Activated CD8-positive, alpha-beta T cell treated with anti-CD3 and anti-CD28 coated beads, Interleukin-2, amount 10 ng/mL, durations not matched to agents 7 days and 5 days (primary cell): ENCODE measurements around the gene IQCF2. TPM values are rescaled to one million over a fixed set of nuclear protein-coding genes. Genes with fewer than 3 reads are reported as not detected.

Experiments used
- ATAC-seq: fragments of 150-1000 bp; cut with Tn5 transposase; one replicate; pipeline ENCODE4 v1.10.0; 2021; ENCODE audit warnings: moderate library complexity
- CTCF ChIA-PET: fragments of 350-600 bp; sonication (Branson Sonifier 250); formaldehyde crosslinking; loops from one replicate; lab custom pipeline; 2021; ENCODE audit warnings: antibody characterized with exemption; lab: Charles Lee
- POLR2A ChIA-PET: fragments of 350-600 bp; sonication (Branson Sonifier 250); formaldehyde crosslinking; loops from one replicate; lab custom pipeline; 2021; ENCODE audit warnings: antibody characterized with exemption; lab: Charles Lee
- DNase-seq: peaks from one replicate; pipeline ENCODE4 v3.0.0-alpha.2; 2020
- H3K27ac Mint-ChIP-seq: one replicate; pipeline ENCODE4 v1.8.0; 2021; ENCODE audit warnings: mild to moderate bottlenecking, mixed read lengths
- H3K27me3 Mint-ChIP-seq: one replicate; pipeline ENCODE4 v1.8.0; 2021; ENCODE audit warnings: low read depth, mixed read lengths
- H3K36me3 Mint-ChIP-seq: one replicate; pipeline ENCODE4 v1.8.0; 2021; ENCODE audit warnings: low read depth, mixed read lengths
- H3K4me1 Mint-ChIP-seq: one replicate; pipeline ENCODE4 v1.8.0; 2021; ENCODE audit warnings: low read depth, mixed read lengths
- H3K4me3 Mint-ChIP-seq: one replicate; pipeline ENCODE4 v1.8.0; 2021; ENCODE audit warnings: mild to moderate bottlenecking, mixed read lengths
- H3K9me3 Mint-ChIP-seq: one replicate; pipeline ENCODE4 v1.8.0; 2022; ENCODE audit warnings: mixed read lengths; ENCODE audit not compliant: insufficient read depth
- total RNA-seq, 2 experiments: library from RNA; stranded (reverse); gene quantifications; one replicate each; pipeline ENCODE4 v1.2.3, GENCODE V29; 2021

The IQCF2 gene
- total RNA-seq, 2 experiments from 2014 or later = not detected

GRCh38 chr3:51908026-51908425 lies 46.6 kb downstream of the IQCF2 start:
- DNase-seq (no peak), ATAC-seq (no peak)
- H3K36me3 Mint-ChIP-seq = peaks cover 1% of the 10 kb centered on the region
- ChIA-PET POLR2A (interaction anchor here (0.7 kb wide), 1 partner anchor 52 kb away, joined by 3 read pairs; no protein-coding TSS in a partner anchor), CTCF (no interaction called here)
- H3K9me3 Mint-ChIP-seq = peaks cover 6% of the 10 kb centered on the region
- H3K4me3 Mint-ChIP-seq = no peak overlapping the region
- peaks cover 8% of the 10 kb centered on the region for H3K27me3 Mint-ChIP-seq
- H3K27ac Mint-ChIP-seq = no peak overlapping the region
- no peaks in the 10 kb centered on the region for H3K4me1 Mint-ChIP-seq

Other genes starting within 250 kb of the IQCF2 start
- 10 to 100 TPM; 62.6 to 65.0 TPM for gene TEX264, start 190.4 kb upstream of the IQCF2 start, total RNA-seq
- 1 to 10 TPM; 1.1 to 1.7 TPM for gene GRM2, start 154.5 kb upstream of the IQCF2 start, total RNA-seq
- not detected for gene IQCF6, start 82.4 kb upstream of the IQCF2 start, total RNA-seq
- not detected for gene IQCF5, start 14.0 kb downstream of the IQCF2 start, total RNA-seq
- gene IQCF1, start 41.7 kb downstream of the IQCF2 start, total RNA-seq = not detected
- 10 to 100 TPM; 29.2 to 29.6 TPM for gene RRP9, start 80.3 kb downstream of the IQCF2 start, total RNA-seq
- 10 to 100 TPM; 18.8 to 20.4 TPM for gene PARP3, start 80.7 kb downstream of the IQCF2 start, total RNA-seq
- not detected for gene GPR62, start 93.8 kb downstream of the IQCF2 start, total RNA-seq
- gene PCBP4, start 105.8 kb downstream of the IQCF2 start, total RNA-seq = 10 to 100 TPM; 12.7 to 16.1 TPM
- gene ABHD14B, start 112.4 kb downstream of the IQCF2 start, total RNA-seq = 10 to 100 TPM; 31.4 to 38.0 TPM
- gene ABHD14A, start 113.4 kb downstream of the IQCF2 start, total RNA-seq = 10 to 100 TPM; 10.5 to 11.7 TPM
- gene ACY1, start 121.9 kb downstream of the IQCF2 start, total RNA-seq = 10 to 100 TPM; 17.4 to 21.2 TPM
- gene RPL29, start 134.3 kb downstream of the IQCF2 start, total RNA-seq = 1,000 to 10,000 TPM; 1,199 to 1,266 TPM
- gene DUSP7, start 195.0 kb downstream of the IQCF2 start, total RNA-seq = 10 to 100 TPM; 37.4 to 39.1 TPM